Mammary microvascular endothelial cell (primary cell): ENCODE measurements around the gene CABS1. TPM values are rescaled to one million over a fixed set of nuclear protein-coding genes. Genes with fewer than 3 reads are reported as not detected.

Experiments used
- total RNA-seq: library from RNA; depleted of rRNA; stranded (reverse); fragments of >200 nt; gene quantifications from 2 replicates; pipeline ENCODE4 v1.2.3, GENCODE V29; 2015

The CABS1 gene
- not detected in 2 replicates for total RNA-seq

GRCh38 chr4:70334681-70335080 lies at the start of gene CABS1:
Gene CABS1, plus strand, starts transcription at chr4:70334981. Its CDS starts 59 bp downstream, at chr4:70335040.

GRCh38 chr4:70360460-70360859 lies 25.7 kb downstream of the CABS1 start, which contains the start of gene SMR3A:
Gene SMR3A, plus strand, starts transcription at chr4:70360760. Its CDS starts 1,356 bp downstream, at chr4:70362116.

DNA sequence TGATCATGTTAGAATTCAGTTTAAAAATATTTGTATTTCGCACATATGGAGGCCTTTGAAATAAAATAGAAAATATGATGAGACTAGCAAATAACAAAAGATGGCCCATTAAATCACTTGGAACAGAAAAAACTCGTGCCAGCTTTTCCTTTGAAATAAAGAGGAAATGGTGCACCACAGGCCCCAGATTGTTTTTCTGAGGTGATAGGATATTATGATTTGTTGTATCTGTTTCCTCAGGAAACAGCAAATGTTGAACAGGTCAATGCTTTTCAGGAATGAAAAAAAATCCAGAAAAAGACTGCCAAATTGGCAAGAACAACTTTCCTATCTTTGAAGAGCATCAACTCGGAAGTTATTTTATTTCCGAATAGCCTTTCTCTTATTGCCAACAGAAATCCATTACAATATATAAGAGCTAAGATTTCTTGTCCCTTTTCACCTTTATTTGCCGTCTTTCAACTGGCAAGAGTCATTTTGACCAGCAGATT lies 48.0 kb downstream of the CABS1 start, which contains the start of gene SMR3B:
Gene SMR3B, plus strand, starts transcription at position 441 of the 491 bp plus-strand sequence. CDS start 1,380 bp downstream, outside the sequence.

Other genes with a start within 250 kb of the CABS1 start
- not detected in 2 replicates for gene PRR27, start 180.7 kb upstream of the CABS1 start, total RNA-seq
- gene ODAM, start 139.3 kb upstream of the CABS1 start, total RNA-seq = not detected in 2 replicates
- not detected in 2 replicates for gene FDCSP, start 108.9 kb upstream of the CABS1 start, total RNA-seq
- not detected in 2 replicates for gene CSN3, start 92.4 kb upstream of the CABS1 start, total RNA-seq
- not detected in 2 replicates for gene SMR3A, start 25.8 kb downstream of the CABS1 start, total RNA-seq
- not detected in 2 replicates for gene SMR3B, start 48.1 kb downstream of the CABS1 start, total RNA-seq
- gene OPRPN, start 63.0 kb downstream of the CABS1 start, total RNA-seq = not detected in 2 replicates
- not detected in 2 replicates for gene MUC7, start 137.2 kb downstream of the CABS1 start, total RNA-seq
- not detected in 2 replicates for gene AMTN, start 183.6 kb downstream of the CABS1 start, total RNA-seq